ENCODE measurements around the gene PKN1. TPM values are rescaled to one million over a fixed set of nuclear protein-coding genes. Genes with fewer than 3 reads are reported as not detected.
A peak's percentile ranks its signal among the peaks of the same experiment; 100 is the strongest.

PKN1 gene
- total and polyA plus RNA-seq, 9 of the 15 experiments (the other 6 are each of a cell fraction or from before 2014, with no cell fraction given) = 0.30 to 228 (median 77.5) TPM

DNA sequence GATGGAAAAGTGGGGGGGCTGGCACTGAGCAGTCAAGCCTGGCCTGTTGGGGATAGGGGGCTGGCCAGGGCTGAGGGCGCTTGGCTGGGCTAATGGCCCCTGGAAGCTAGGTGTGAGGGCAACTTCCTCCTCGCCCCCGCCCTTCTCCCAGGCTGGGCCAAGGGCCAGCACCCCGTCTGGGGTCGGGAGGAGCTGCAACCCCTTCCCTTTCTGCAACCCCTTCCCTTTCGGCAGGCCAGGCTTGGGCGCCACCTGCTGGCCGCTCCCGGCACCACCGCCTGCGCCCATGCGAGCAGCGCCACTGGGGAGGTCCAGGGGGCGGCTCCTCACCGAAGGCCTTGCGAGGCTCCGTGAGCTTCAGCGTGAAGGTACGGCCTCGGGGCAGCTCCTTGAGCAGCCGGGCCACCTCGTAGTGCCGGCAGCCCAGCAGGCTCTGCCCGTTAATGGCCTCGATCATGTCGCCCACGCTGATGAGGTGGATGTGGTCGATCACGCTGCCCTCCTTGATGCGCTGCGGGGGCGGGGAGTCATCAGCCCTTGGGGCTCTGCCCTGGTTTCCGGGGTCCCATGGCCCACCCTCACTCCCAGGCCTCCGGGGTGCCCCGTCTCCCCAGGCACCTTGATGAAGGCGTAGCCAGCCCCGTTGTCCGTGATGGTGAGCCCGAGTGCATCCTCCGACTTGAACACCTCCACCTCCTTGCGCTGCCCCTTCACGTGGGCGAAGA is 47.0 kb downstream of the PKN1 start (continued):
- TF ChIP-seq, protein P1, sequence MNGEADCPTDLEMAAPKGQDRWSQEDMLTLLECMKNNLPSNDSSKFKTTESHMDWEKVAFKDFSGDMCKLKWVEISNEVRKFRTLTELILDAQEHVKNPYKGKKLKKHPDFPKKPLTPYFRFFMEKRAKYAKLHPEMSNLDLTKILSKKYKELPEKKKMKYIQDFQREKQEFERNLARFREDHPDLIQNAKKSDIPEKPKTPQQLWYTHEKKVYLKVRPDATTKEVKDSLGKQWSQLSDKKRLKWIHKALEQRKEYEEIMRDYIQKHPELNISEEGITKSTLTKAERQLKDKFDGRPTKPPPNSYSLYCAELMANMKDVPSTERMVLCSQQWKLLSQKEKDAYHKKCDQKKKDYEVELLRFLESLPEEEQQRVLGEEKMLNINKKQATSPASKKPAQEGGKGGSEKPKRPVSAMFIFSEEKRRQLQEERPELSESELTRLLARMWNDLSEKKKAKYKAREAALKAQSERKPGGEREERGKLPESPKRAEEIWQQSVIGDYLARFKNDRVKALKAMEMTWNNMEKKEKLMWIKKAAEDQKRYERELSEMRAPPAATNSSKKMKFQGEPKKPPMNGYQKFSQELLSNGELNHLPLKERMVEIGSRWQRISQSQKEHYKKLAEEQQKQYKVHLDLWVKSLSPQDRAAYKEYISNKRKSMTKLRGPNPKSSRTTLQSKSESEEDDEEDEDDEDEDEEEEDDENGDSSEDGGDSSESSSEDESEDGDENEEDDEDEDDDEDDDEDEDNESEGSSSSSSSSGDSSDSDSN (IDR thresholded peaks at IDR 0.05; ENCODE audit: borderline replicate concordance in 1 of 2, low read depth in 2 of 2, low read length in 2 of 2) = 0 out of 4 replicates have a peak, but pooled peaks of 1 of the 2 experiments have one; percentile 46
- peak; percentile 75 for TF ChIP-seq SMC3 (conservative IDR thresholded peaks at IDR 0.05; ENCODE audit: insufficient read depth, low read depth, low read length)
- no peak for TF ChIP-seq FOSL1 (tag; conservative IDR thresholded peaks at IDR 0.05)
- TF ChIP-seq CXXC5 (CRISPR knock-in tag; IDR thresholded peaks at IDR 0.05) = 0 out of 2 replicates have a peak, but pooled peaks have one; percentile 26
- TF ChIP-seq MAZ (CRISPR knock-in tag; conservative IDR thresholded peaks at IDR 0.05 in 1 of 2, IDR thresholded peaks at IDR 0.05 in 1 of 2) = peak; percentile 62 to 78
- no peak for TF ChIP-seq CC2D1A (IDR thresholded peaks at IDR 0.05)
- TF ChIP-seq ZNF239 (CRISPR knock-in tag; IDR thresholded peaks at IDR 0.05) = no peak
- TF ChIP-seq NR1H2 (CRISPR knock-in tag; IDR thresholded peaks at IDR 0.05) = no peak
- no peak for TF ChIP-seq BDP1 (IDR thresholded peaks at IDR 0.05; ENCODE audit: insufficient read depth, insufficient read length)
- TF ChIP-seq KDM2B (CRISPR knock-in tag; IDR thresholded peaks at IDR 0.05) = no peak
- no peak for TF ChIP-seq CEBPB (tag; IDR thresholded peaks at IDR 0.05)
- TF ChIP-seq FOS (IDR thresholded peaks at IDR 0.05; ENCODE audit: extremely low read depth, insufficient read length) = no peak
- no peak for TF ChIP-seq NONO (IDR thresholded peaks at IDR 0.05; ENCODE audit: low read depth in 2 of 2, low read length in 1 of 2)
- TF ChIP-seq ZNF197 (CRISPR knock-in tag; IDR thresholded peaks at IDR 0.05; ENCODE audit: low read depth) = no peak
- TF ChIP-seq, protein P2, sequence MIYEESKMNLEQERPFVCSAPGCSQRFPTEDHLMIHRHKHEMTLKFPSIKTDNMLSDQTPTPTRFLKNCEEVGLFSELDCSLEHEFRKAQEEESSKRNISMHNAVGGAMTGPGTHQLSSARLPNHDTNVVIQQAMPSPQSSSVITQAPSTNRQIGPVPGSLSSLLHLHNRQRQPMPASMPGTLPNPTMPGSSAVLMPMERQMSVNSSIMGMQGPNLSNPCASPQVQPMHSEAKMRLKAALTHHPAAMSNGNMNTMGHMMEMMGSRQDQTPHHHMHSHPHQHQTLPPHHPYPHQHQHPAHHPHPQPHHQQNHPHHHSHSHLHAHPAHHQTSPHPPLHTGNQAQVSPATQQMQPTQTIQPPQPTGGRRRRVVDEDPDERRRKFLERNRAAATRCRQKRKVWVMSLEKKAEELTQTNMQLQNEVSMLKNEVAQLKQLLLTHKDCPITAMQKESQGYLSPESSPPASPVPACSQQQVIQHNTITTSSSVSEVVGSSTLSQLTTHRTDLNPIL (CRISPR knock-in tag; IDR thresholded peaks at IDR 0.05) = no peak
- TF ChIP-seq SRSF9 (IDR thresholded peaks at IDR 0.05; ENCODE audit: borderline replicate concordance, low read depth, low read length) = no peak
- TF ChIP-seq, protein P3, sequence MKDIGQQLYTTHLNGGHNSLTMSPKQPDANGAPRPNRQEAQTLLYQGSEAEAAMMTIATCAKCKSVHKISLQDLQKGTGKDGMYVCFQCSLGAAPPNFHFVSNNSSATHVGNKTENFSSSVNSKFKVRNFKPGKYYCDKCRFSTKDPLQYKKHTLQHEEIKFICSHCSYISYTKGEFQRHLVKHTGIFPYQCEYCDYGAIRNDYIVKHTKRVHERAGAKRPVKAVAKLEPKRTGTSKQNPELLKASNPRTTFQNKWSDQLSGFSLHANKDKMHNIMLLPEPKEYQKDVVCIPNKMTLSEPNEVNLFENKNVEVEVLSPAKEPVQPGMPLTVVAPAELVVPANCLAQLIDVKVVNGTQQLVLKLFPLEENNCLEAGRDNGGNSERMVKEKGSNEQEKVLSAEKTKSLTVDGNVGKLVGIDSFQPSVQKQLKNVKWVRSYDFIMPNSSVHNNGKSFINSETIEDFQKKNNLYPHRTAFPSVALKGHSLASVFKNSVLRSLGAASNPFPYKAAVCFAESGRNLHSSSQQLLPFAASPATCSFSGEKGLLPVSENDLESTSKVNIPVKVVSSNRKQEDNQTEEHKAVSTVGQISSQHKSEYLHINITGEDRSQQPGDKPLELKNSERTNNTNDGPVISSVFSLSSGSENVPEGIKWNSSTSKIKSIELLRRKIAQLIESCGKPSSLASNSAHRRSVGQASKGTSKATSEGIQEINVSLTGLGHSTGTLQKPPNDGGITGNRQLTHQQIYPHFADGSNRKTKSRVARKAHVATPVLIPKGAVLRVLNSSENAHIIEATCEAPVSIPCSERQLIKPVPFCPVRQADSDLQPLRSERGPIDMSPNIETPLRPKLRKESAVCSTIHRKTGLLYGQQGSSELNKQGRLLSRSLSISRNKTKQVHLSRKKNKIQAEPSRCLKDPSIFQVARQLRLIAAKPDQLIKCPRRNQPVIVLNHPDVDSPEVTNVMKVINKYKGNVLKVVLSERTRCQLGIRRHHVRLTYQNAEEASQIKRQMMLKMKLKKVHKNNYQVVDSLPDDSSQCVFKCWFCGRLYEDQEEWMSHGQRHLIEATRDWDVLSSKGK (CRISPR knock-in tag; IDR thresholded peaks at IDR 0.05) = no peak
- no peak for TF ChIP-seq SPI1 (IDR thresholded peaks at IDR 0.05; ENCODE audit: borderline replicate concordance, low read depth, low read length)
- no peak for TF ChIP-seq ZNF134 (CRISPR knock-in tag; conservative IDR thresholded peaks at IDR 0.05)
